ENCODE measurements around the gene TMEM108.

TMEM108 gene

GRCh38 chr3:133374708-133375402 lies 336.7 kb downstream of the TMEM108 start:
- H3K27me3 ChIP-seq (ENCODE audit: control insufficient read depth, insufficient read depth, low read length, poor library complexity, severe bottlenecking) = no peaks in the 10 kb centered on the region
- H3K27ac ChIP-seq (ENCODE audit: insufficient read depth, low read depth, low read length, poor library complexity, severe bottlenecking) = no peak overlapping the region
- WGBS, 2 experiments = 65 to 67% methylated on average over 3 to 4 of the region's 4 CpGs
- no peaks in the 10 kb centered on the region for H3K36me3 ChIP-seq (ENCODE audit: control insufficient read depth, insufficient read depth, low read length)
- peaks cover 9% of the 10 kb centered on the region for H3K4me1 ChIP-seq (ENCODE audit: control insufficient read depth, insufficient read depth, low read length)
- no peaks in the 10 kb centered on the region for H3K9me3 ChIP-seq (ENCODE audit: control insufficient read depth, low read length)
- H3K4me3 ChIP-seq (ENCODE audit: insufficient read depth, low read depth, low read length) = no peak overlapping the region

- Histone ChIP-seq H3K4me1 (ENCODE audit: control insufficient read depth, insufficient read depth, low read length) (peaks cover 9% of the 10 kb centered on the region), H3K27ac (ENCODE audit: insufficient read depth, low read depth, low read length, poor library complexity, severe bottlenecking) (no peak overlapping the region), H3K4me3 (ENCODE audit: insufficient read depth, low read depth, low read length) (no peak overlapping the region), H3K27me3 (ENCODE audit: control insufficient read depth, insufficient read depth, low read length, poor library complexity, severe bottlenecking) (no peaks in the 10 kb centered on the region), H3K9me3 (ENCODE audit: control insufficient read depth, low read length) (no peaks in the 10 kb centered on the region), H3K36me3 (ENCODE audit: control insufficient read depth, insufficient read depth, low read length) (no peaks in the 10 kb centered on the region)
Measured at GRCh38 chr3:133375403-133375745, 337.2 kb downstream of the TMEM108 start.

- Histone ChIP-seq H3K9me3 (ENCODE audit: control insufficient read depth, low read length) (no peaks in the 10 kb centered on the region), H3K27me3 (ENCODE audit: control insufficient read depth, insufficient read depth, low read length, poor library complexity, severe bottlenecking) (no peaks in the 10 kb centered on the region), H3K4me3 (ENCODE audit: insufficient read depth, low read depth, low read length) (no peak overlapping the region), H3K27ac (ENCODE audit: insufficient read depth, low read depth, low read length, poor library complexity, severe bottlenecking) (no peak overlapping the region), H3K4me1 (ENCODE audit: control insufficient read depth, insufficient read depth, low read length) (peaks cover 9% of the 10 kb centered on the region), H3K36me3 (ENCODE audit: control insufficient read depth, insufficient read depth, low read length) (no peaks in the 10 kb centered on the region)
- WGBS, 2 experiments = 84 to 87% methylated on average over 6 of the region's 6 CpGs
Measured at GRCh38 chr3:133376810-133377209, 338.6 kb downstream of the TMEM108 start.

GRCh38 chr3:133377396-133377795 lies 339.2 kb downstream of the TMEM108 start:
- H3K36me3 ChIP-seq (ENCODE audit: control insufficient read depth, insufficient read depth, low read length) = no peaks in the 10 kb centered on the region
- H3K4me1 ChIP-seq (ENCODE audit: control insufficient read depth, insufficient read depth, low read length) = peaks cover 9% of the 10 kb centered on the region
- H3K4me3 ChIP-seq (ENCODE audit: insufficient read depth, low read depth, low read length) = no peak overlapping the region
- WGBS, 2 experiments = 89% methylated on average over 3 of the region's 3 CpGs
- H3K27me3 ChIP-seq (ENCODE audit: control insufficient read depth, insufficient read depth, low read length, poor library complexity, severe bottlenecking) = no peaks in the 10 kb centered on the region
- H3K9me3 ChIP-seq (ENCODE audit: control insufficient read depth, low read length) = no peaks in the 10 kb centered on the region
- no peak overlapping the region for H3K27ac ChIP-seq (ENCODE audit: insufficient read depth, low read depth, low read length, poor library complexity, severe bottlenecking)

- H3K36me3 ChIP-seq (ENCODE audit: control insufficient read depth, insufficient read depth, low read length) = no peaks in the 10 kb centered on the region
- no peak overlapping the region for H3K27ac ChIP-seq (ENCODE audit: insufficient read depth, low read depth, low read length, poor library complexity, severe bottlenecking)
- no peaks in the 10 kb centered on the region for H3K27me3 ChIP-seq (ENCODE audit: control insufficient read depth, insufficient read depth, low read length, poor library complexity, severe bottlenecking)
- H3K4me1 ChIP-seq (ENCODE audit: control insufficient read depth, insufficient read depth, low read length) = peaks cover 10% of the 10 kb centered on the region
- H3K9me3 ChIP-seq (ENCODE audit: control insufficient read depth, low read length) = no peaks in the 10 kb centered on the region
- H3K4me3 ChIP-seq (ENCODE audit: insufficient read depth, low read depth, low read length) = no peak overlapping the region
- WGBS, 2 experiments = 95 to 96% methylated on average over 19 of the region's 19 CpGs
Measured at GRCh38 chr3:133379926-133380325, 341.7 kb downstream of the TMEM108 start.

- no peak overlapping the region for H3K27ac ChIP-seq (ENCODE audit: insufficient read depth, low read depth, low read length, poor library complexity, severe bottlenecking)
- no peak overlapping the region for H3K4me3 ChIP-seq (ENCODE audit: insufficient read depth, low read depth, low read length)
- no peaks in the 10 kb centered on the region for H3K27me3 ChIP-seq (ENCODE audit: control insufficient read depth, insufficient read depth, low read length, poor library complexity, severe bottlenecking)
- H3K4me1 ChIP-seq (ENCODE audit: control insufficient read depth, insufficient read depth, low read length) = peaks cover 6% of the 10 kb centered on the region
- no peaks in the 10 kb centered on the region for H3K36me3 ChIP-seq (ENCODE audit: control insufficient read depth, insufficient read depth, low read length)
- 93 to 95% methylated on average over 16 of the region's 16 CpGs for WGBS, 2 experiments
- H3K9me3 ChIP-seq (ENCODE audit: control insufficient read depth, low read length) = no peaks in the 10 kb centered on the region
Measured at GRCh38 chr3:133380481-133381225, 342.5 kb downstream of the TMEM108 start.

GRCh38 chr3:133381346-133382109 lies 343.3 kb downstream of the TMEM108 start:
- Histone ChIP-seq H3K4me3 (ENCODE audit: insufficient read depth, low read depth, low read length) (no peak overlapping the region), H3K4me1 (ENCODE audit: control insufficient read depth, insufficient read depth, low read length) (peaks cover 6% of the 10 kb centered on the region), H3K27ac (ENCODE audit: insufficient read depth, low read depth, low read length, poor library complexity, severe bottlenecking) (no peak overlapping the region), H3K36me3 (ENCODE audit: control insufficient read depth, insufficient read depth, low read length) (no peaks in the 10 kb centered on the region), H3K27me3 (ENCODE audit: control insufficient read depth, insufficient read depth, low read length, poor library complexity, severe bottlenecking) (no peaks in the 10 kb centered on the region), H3K9me3 (ENCODE audit: control insufficient read depth, low read length) (no peaks in the 10 kb centered on the region)
- 71 to 73% methylated on average over 4 of the region's 4 CpGs for WGBS, 2 experiments

GRCh38 chr3:133383175-133383574 lies 345.0 kb downstream of the TMEM108 start:
- 93 to 97% methylated on average over 3 of the region's 3 CpGs for WGBS, 2 experiments

GRCh38 chr3:133383741-133384140 lies 345.6 kb downstream of the TMEM108 start:
- WGBS, 2 experiments = 90 to 91% methylated on average over 5 of the region's 5 CpGs
- Histone ChIP-seq H3K27me3 (ENCODE audit: control insufficient read depth, insufficient read depth, low read length, poor library complexity, severe bottlenecking) (no peaks in the 10 kb centered on the region), H3K4me1 (ENCODE audit: control insufficient read depth, insufficient read depth, low read length) (peaks cover 6% of the 10 kb centered on the region), H3K4me3 (ENCODE audit: insufficient read depth, low read depth, low read length) (no peak overlapping the region), H3K9me3 (ENCODE audit: control insufficient read depth, low read length) (no peaks in the 10 kb centered on the region), H3K36me3 (ENCODE audit: control insufficient read depth, insufficient read depth, low read length) (no peaks in the 10 kb centered on the region), H3K27ac (ENCODE audit: insufficient read depth, low read depth, low read length, poor library complexity, severe bottlenecking) (no peak overlapping the region)

More at GRCh38 chr3:133383175-133383574, 345.0 kb downstream of the TMEM108 start:
- H3K27me3 ChIP-seq (ENCODE audit: control insufficient read depth, insufficient read depth, low read length, poor library complexity, severe bottlenecking) = no peaks in the 10 kb centered on the region
- peaks cover 6% of the 10 kb centered on the region for H3K4me1 ChIP-seq (ENCODE audit: control insufficient read depth, insufficient read depth, low read length)
- H3K4me3 ChIP-seq (ENCODE audit: insufficient read depth, low read depth, low read length) = no peak overlapping the region
- H3K36me3 ChIP-seq (ENCODE audit: control insufficient read depth, insufficient read depth, low read length) = no peaks in the 10 kb centered on the region
- H3K9me3 ChIP-seq (ENCODE audit: control insufficient read depth, low read length) = no peaks in the 10 kb centered on the region
- no peak overlapping the region for H3K27ac ChIP-seq (ENCODE audit: insufficient read depth, low read depth, low read length, poor library complexity, severe bottlenecking)

GRCh38 chr3:133384331-133385027 lies 346.3 kb downstream of the TMEM108 start:
- H3K4me3 ChIP-seq (ENCODE audit: insufficient read depth, low read depth, low read length) = no peak overlapping the region
- no peak overlapping the region for H3K27ac ChIP-seq (ENCODE audit: insufficient read depth, low read depth, low read length, poor library complexity, severe bottlenecking)
- H3K9me3 ChIP-seq (ENCODE audit: control insufficient read depth, low read length) = no peaks in the 10 kb centered on the region
- peaks cover 6% of the 10 kb centered on the region for H3K4me1 ChIP-seq (ENCODE audit: control insufficient read depth, insufficient read depth, low read length)
- H3K27me3 ChIP-seq (ENCODE audit: control insufficient read depth, insufficient read depth, low read length, poor library complexity, severe bottlenecking) = no peaks in the 10 kb centered on the region
- 36 to 38% methylated on average over 13 of the region's 13 CpGs for WGBS, 2 experiments
- no peaks in the 10 kb centered on the region for H3K36me3 ChIP-seq (ENCODE audit: control insufficient read depth, insufficient read depth, low read length)

All from ectodermal cell (in vitro differentiated cells).